DND-41 (cell line): ENCODE data around the gene ESRRB.

Experiments
- CTCF ChIP-seq: IDR thresholded peaks from 2 replicates; pipeline ENCODE4 v1.5.1; 2012; ENCODE audit warnings: borderline replicate concordance, low read length, moderate library complexity, mild to moderate bottlenecking; ENCODE audit not compliant: poor library complexity, severe bottlenecking; ENCODE audit errors: extremely low read depth
- EZH2 ChIP-seq: IDR thresholded peaks from 3 replicates; pipeline ENCODE4 v1.6.1; 2012; ENCODE audit warnings: borderline replicate concordance, low read depth, mild to moderate bottlenecking, moderate library complexity, low read length, inconsistent platforms; ENCODE audit not compliant: severe bottlenecking

DNA sequence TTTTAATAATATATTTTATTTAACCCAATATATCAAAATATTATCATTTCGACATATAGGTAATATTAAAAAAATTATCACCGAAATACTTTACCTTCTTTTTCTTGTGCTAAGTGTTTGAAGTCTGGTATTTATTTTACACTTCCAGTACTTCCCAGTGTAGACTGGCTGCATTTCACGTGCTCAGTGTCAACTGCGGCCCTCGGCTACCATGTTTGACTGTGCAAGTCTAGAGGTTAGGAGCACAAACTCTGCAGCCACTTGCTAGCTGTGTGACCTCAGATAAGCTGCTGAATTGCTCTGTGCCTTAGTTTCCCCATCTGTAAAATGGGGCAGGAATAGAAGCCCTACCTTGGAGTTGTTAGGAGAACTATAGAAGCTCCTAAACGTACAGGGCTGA, 42.3 kb upstream of the ESRRB start:
- TF ChIP-seq CTCF (no peak), EZH2 (no peak)
